Measurements from ENCODE around the gene SNRNP70. TPM values are rescaled to one million over a fixed set of nuclear protein-coding genes. Genes with fewer than 3 reads are reported as not detected.
A peak's percentile ranks its signal among the peaks of the same experiment; 100 is the strongest.

The SNRNP70 gene
- total RNA-seq, 2 experiments from 2014 or later: 181 to 392 TPM

DNA sequence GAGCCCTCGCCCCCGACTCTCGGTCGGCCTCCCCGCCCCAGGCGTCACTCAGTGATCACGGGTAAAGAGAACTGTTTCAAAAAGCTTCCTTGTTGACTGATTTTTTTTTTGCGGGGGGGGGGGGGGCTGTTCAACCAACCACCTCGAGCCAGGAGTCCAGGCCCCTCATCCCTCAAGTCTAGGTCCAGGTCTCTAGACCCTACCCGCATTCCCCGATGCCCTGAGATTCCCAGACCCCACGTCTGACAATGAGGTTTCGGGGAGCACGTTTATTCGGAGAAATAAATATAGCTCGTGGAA, 65.6 kb downstream of the SNRNP70 start:
- intact Hi-C loops (cut with micrococcal nuclease; ENCODE audit: unreplicated experiment): no loop called here
- TF ChIP-seq EZH2phosphoT487 (IDR thresholded peaks at IDR 0.05; ENCODE audit: borderline replicate concordance, low read depth, low read length): no peak
- TF ChIP-seq, protein P1, sequence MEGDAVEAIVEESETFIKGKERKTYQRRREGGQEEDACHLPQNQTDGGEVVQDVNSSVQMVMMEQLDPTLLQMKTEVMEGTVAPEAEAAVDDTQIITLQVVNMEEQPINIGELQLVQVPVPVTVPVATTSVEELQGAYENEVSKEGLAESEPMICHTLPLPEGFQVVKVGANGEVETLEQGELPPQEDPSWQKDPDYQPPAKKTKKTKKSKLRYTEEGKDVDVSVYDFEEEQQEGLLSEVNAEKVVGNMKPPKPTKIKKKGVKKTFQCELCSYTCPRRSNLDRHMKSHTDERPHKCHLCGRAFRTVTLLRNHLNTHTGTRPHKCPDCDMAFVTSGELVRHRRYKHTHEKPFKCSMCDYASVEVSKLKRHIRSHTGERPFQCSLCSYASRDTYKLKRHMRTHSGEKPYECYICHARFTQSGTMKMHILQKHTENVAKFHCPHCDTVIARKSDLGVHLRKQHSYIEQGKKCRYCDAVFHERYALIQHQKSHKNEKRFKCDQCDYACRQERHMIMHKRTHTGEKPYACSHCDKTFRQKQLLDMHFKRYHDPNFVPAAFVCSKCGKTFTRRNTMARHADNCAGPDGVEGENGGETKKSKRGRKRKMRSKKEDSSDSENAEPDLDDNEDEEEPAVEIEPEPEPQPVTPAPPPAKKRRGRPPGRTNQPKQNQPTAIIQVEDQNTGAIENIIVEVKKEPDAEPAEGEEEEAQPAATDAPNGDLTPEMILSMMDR (conservative IDR thresholded peaks at IDR 0.05; ENCODE audit: low read length): no peak
- H3K79me2 ChIP-seq (ENCODE audit: insufficient read depth, low read depth, low read length): no peaks in the 10 kb centered on the region
- CTCF ChIA-PET (ENCODE audit: unreplicated experiment): interaction anchor here (0.6 to 1.4 kb wide), 2 partner anchors 48 to 434 kb away, joined by 3 read pairs; no protein-coding TSS in a partner anchor
- POLR2A ChIA-PET: no interaction called here
- H3K36me3 ChIP-seq (ENCODE audit: insufficient read depth, low read length): no peaks in the 10 kb centered on the region
- H3K27ac ChIP-seq (ENCODE audit: low read depth, low read length, poor library complexity, severe bottlenecking): no peak overlapping the region
- DNase-seq (ENCODE audit: low spot score): no peak
- peaks cover 27% of the 10 kb centered on the region for H3K4me1 ChIP-seq (ENCODE audit: insufficient read depth, low read length, poor library complexity, severe bottlenecking)
- peak overlapping the region; percentile 72; the same call in 1 of the 2 replicates for H2AFZ ChIP-seq (ENCODE audit: low read length)
- peak overlapping the region; percentile 85 for H3K4me2 ChIP-seq (ENCODE audit: low read length)
- BruUV-seq (replicated peaks): no TSS peak
- peak overlapping the region; percentile 83 for H3K4me3 ChIP-seq (ENCODE audit: low read depth, low read length, poor library complexity, severe bottlenecking)
- no peaks in the 10 kb centered on the region for H3K9me3 ChIP-seq (ENCODE audit: low read length)
- H3K9me2 ChIP-seq (ENCODE audit: insufficient read depth, low read length): no peaks in the 10 kb centered on the region
- no peaks in the 10 kb centered on the region for H4K20me1 ChIP-seq (ENCODE audit: insufficient read depth, low read length)

GRCh38 chr19:49151267-49152118, 66.2 kb downstream of the SNRNP70 start:
- H4K20me1 ChIP-seq (ENCODE audit: insufficient read depth, low read length): no peaks in the 10 kb centered on the region
- DNase-seq (ENCODE audit: low spot score): peak; percentile 76
- intact Hi-C loops (cut with micrococcal nuclease; ENCODE audit: unreplicated experiment): no loop called here
- TF ChIP-seq, protein P1 (conservative IDR thresholded peaks at IDR 0.05; ENCODE audit: low read length): no peak
- no peak for TF ChIP-seq EZH2phosphoT487 (IDR thresholded peaks at IDR 0.05; ENCODE audit: borderline replicate concordance, low read depth, low read length)
- no peak overlapping the region for H3K27ac ChIP-seq (ENCODE audit: low read depth, low read length, poor library complexity, severe bottlenecking)
- no peaks in the 10 kb centered on the region for H3K9me3 ChIP-seq (ENCODE audit: low read length)
- H2AFZ ChIP-seq (ENCODE audit: low read length): no peak overlapping the region
- H3K9me2 ChIP-seq (ENCODE audit: insufficient read depth, low read length): no peaks in the 10 kb centered on the region
- CTCF ChIA-PET (ENCODE audit: unreplicated experiment): interaction anchor here (1.4 kb wide), 1 partner anchor 47 kb away, joined by 3 read pairs; no protein-coding TSS in a partner anchor
- no TSS peak for BruUV-seq (replicated peaks)
- H3K4me3 ChIP-seq (ENCODE audit: low read depth, low read length, poor library complexity, severe bottlenecking): peak overlapping the region; percentile 83
- H3K36me3 ChIP-seq (ENCODE audit: insufficient read depth, low read length): no peaks in the 10 kb centered on the region
- H3K4me1 ChIP-seq (ENCODE audit: insufficient read depth, low read length, poor library complexity, severe bottlenecking): peaks cover 22% of the 10 kb centered on the region
- peak overlapping the region; percentile 85 for H3K4me2 ChIP-seq (ENCODE audit: low read length)
- POLR2A ChIA-PET: no interaction called here
- no peaks in the 10 kb centered on the region for H3K79me2 ChIP-seq (ENCODE audit: insufficient read depth, low read depth, low read length)

DNA sequence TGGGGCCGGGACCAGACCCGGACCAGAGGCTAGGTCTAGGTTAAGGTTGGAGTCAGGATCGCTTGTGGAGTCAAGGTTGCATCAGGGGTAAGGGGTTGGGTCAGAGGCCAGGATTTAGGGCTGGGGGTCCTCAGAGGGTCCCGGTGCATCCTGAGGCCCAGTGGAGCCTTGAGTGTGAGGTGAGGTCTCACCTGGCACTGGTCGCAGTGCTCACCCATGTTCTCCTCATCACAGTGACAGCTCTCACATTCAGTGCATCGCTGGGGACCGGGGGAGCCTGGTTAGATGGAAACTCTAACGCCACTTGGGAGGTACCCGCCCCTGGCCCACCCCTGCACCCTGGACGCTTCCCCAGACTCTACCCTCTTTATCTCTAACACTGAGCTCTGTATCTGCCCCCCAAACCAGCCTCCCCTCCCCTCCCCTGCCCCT, 66.9 kb downstream of the SNRNP70 start:
- TF ChIP-seq, protein P1 (conservative IDR thresholded peaks at IDR 0.05; ENCODE audit: low read length): no peak
- no peak for TF ChIP-seq EZH2phosphoT487 (IDR thresholded peaks at IDR 0.05; ENCODE audit: borderline replicate concordance, low read depth, low read length)
- Histone ChIP-seq H3K4me1 (ENCODE audit: insufficient read depth, low read length, poor library complexity, severe bottlenecking) (peaks cover 22% of the 10 kb centered on the region), H3K9me3 (ENCODE audit: low read length) (no peaks in the 10 kb centered on the region), H3K4me3 (ENCODE audit: low read depth, low read length, poor library complexity, severe bottlenecking) (peak overlapping the region; percentile 34), H3K9me2 (ENCODE audit: insufficient read depth, low read length) (no peaks in the 10 kb centered on the region), H2AFZ (ENCODE audit: low read length) (no peak overlapping the region), H3K27ac (ENCODE audit: low read depth, low read length, poor library complexity, severe bottlenecking) (no peak overlapping the region), H4K20me1 (ENCODE audit: insufficient read depth, low read length) (no peaks in the 10 kb centered on the region), H3K4me2 (ENCODE audit: low read length) (peak overlapping the region; percentile 85), H3K36me3 (ENCODE audit: insufficient read depth, low read length) (no peaks in the 10 kb centered on the region), H3K79me2 (ENCODE audit: insufficient read depth, low read depth, low read length) (no peaks in the 10 kb centered on the region)
- no TSS peak for BruUV-seq (replicated peaks)
- intact Hi-C loops (cut with micrococcal nuclease; ENCODE audit: unreplicated experiment): no loop called here
- DNase-seq (ENCODE audit: low spot score): no peak
- ChIA-PET POLR2A (interaction anchor here (0.7 kb wide), 1 partner anchor 737 kb away, joined by 3 read pairs; no protein-coding TSS in a partner anchor), CTCF (ENCODE audit: unreplicated experiment) (no interaction called here)
